Measurements from ENCODE around the gene SLC11A1. TPM values are rescaled to one million over a fixed set of nuclear protein-coding genes. Genes with fewer than 3 reads are reported as not detected.

Gene SLC11A1
- total RNA-seq, 4 donors from 2014 or later, result 2.2 to 4.6 (median 3.5) TPM

GRCh38 chr2:218341381-218341780, 40.7 kb upstream of the SLC11A1 start:
- WGBS, 2 donors, result 93 to 94% methylated on average over 7 to 8 of the region's 8 CpGs
- no peak overlapping the region for H3K4me3 ChIP-seq (ENCODE audit: low read depth, poor library complexity, severe bottlenecking)
- intact Hi-C loops (cut with DNase I; ENCODE audit: low total_unique reads), result no loop called here
- no peak for DNase-seq (ENCODE audit: low spot score in 2 of 2)
- TF ChIP-seq, protein P1, sequence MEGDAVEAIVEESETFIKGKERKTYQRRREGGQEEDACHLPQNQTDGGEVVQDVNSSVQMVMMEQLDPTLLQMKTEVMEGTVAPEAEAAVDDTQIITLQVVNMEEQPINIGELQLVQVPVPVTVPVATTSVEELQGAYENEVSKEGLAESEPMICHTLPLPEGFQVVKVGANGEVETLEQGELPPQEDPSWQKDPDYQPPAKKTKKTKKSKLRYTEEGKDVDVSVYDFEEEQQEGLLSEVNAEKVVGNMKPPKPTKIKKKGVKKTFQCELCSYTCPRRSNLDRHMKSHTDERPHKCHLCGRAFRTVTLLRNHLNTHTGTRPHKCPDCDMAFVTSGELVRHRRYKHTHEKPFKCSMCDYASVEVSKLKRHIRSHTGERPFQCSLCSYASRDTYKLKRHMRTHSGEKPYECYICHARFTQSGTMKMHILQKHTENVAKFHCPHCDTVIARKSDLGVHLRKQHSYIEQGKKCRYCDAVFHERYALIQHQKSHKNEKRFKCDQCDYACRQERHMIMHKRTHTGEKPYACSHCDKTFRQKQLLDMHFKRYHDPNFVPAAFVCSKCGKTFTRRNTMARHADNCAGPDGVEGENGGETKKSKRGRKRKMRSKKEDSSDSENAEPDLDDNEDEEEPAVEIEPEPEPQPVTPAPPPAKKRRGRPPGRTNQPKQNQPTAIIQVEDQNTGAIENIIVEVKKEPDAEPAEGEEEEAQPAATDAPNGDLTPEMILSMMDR (IDR thresholded peaks at IDR 0.05), result no peak
- TF ChIP-seq POLR2A (IDR thresholded peaks at IDR 0.05), result no peak

DNA sequence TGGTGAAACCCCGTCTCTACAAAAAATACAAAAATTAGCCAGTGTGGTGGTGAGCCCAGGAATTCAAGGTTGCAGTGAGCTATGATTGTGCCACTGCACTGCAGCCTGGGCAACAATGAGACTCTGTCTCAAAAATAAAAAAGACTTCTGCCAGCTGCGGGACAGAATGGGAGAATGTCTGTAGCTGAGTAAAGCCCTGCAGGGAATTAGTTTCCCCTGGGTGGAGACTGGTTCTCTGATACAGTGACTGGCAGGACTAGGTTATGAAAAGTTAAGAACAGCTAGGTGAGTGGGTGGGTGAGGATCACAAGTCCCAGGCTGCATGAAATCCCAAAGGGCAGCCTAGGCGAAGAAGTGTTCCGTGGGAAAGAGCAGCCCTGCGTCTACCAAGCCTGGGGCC, 39.2 kb upstream of the SLC11A1 start:
- 61 to 73% methylated on average over 5 of the region's 5 CpGs for WGBS, 2 donors
- TF ChIP-seq, protein P1 (IDR thresholded peaks at IDR 0.05), result no peak
- no peak for TF ChIP-seq POLR2A (IDR thresholded peaks at IDR 0.05)
- DNase-seq (ENCODE audit: low spot score in 2 of 2), result no peak
- intact Hi-C loops (cut with DNase I; ENCODE audit: low total_unique reads), result no loop called here
- H3K4me3 ChIP-seq (ENCODE audit: low read depth, poor library complexity, severe bottlenecking), result no peak overlapping the region

GRCh38 chr2:218343591-218343990, 38.5 kb upstream of the SLC11A1 start:
- WGBS, 2 donors, result 56 to 72% methylated on average over 3 of the region's 3 CpGs
- no peak for DNase-seq (ENCODE audit: low spot score in 2 of 2)
- H3K4me3 ChIP-seq (ENCODE audit: low read depth, poor library complexity, severe bottlenecking), result no peak overlapping the region
- intact Hi-C loops (cut with DNase I; ENCODE audit: low total_unique reads), result no loop called here
- TF ChIP-seq, protein P1 (IDR thresholded peaks at IDR 0.05), result no peak
- no peak for TF ChIP-seq POLR2A (IDR thresholded peaks at IDR 0.05)

DNA sequence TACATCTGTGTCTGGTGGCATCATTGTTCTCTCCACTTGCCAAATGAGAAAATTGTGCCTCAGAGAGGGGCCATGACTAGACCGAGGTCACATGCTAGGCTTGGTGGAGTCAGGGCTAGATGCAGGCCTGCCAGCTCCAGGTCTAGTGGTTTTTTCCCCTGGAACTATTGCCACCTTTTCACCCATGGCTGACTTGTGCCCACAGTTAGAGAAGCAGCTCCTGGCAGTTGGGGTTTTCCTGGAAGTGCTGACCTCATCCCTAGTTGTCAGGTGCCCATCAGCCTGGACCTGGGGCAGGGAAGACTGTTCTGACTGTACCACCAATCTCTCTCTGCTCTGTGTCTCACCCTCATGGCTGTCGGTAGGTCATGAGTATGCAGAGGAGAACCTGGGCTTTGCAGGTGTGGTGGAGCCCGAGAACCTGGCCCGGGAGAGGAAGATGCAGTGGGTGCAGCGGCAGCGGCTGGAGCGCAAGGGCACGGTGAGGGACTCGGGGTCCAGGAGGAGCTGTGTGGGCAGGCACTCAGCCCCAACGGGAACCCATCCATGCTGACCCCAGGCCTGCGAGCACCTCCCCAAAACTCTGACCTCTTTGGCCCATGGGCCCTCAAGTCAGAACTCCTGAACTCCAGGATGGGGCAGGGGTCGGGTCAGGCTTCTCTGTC, 37.9 kb upstream of the SLC11A1 start:
- 94 to 95% methylated on average over 12 of the region's 12 CpGs for WGBS, 2 donors
- H3K4me3 ChIP-seq (ENCODE audit: low read depth, poor library complexity, severe bottlenecking), result no peak overlapping the region
- DNase-seq (ENCODE audit: low spot score in 2 of 2), result no peak
- TF ChIP-seq, protein P1 (IDR thresholded peaks at IDR 0.05), result no peak
- TF ChIP-seq POLR2A (IDR thresholded peaks at IDR 0.05), result no peak
- intact Hi-C loops (cut with DNase I; ENCODE audit: low total_unique reads), result no loop called here

- no peak for TF ChIP-seq POLR2A (IDR thresholded peaks at IDR 0.05)
- TF ChIP-seq, protein P1 (IDR thresholded peaks at IDR 0.05), result no peak
- no peak overlapping the region for H3K4me3 ChIP-seq (ENCODE audit: low read depth, poor library complexity, severe bottlenecking)
- intact Hi-C loops (cut with DNase I; ENCODE audit: low total_unique reads), result no loop called here
- DNase-seq (ENCODE audit: low spot score in 2 of 2), result no peak
- 96 to 97% methylated on average over 16 to 22 of the region's 22 CpGs for WGBS, 2 donors
Observed at GRCh38 chr2:218344755-218345417, 37.2 kb upstream of the SLC11A1 start.

Data from lower leg skin (tissue), 4 donors.